SK-N-SH (cell line): Measurements from ENCODE around the gene SPRED2. TPM values are rescaled to one million over a fixed set of nuclear protein-coding genes. Genes with fewer than 3 reads are reported as not detected.

Source experiments
- CTCF ChIA-PET: fragments of 300-600, 350-600 bp; formaldehyde crosslinking; extraction: SDS; loops from one replicate; lab custom pipeline; 2021; lab: Yijun Ruan, JAX
- POLR2A ChIA-PET: fragments of 350-600 bp; sonication (Branson Sonifier 250); formaldehyde crosslinking; extraction: SDS; loops from one replicate; lab custom pipeline; 2020; ENCODE audit warnings: antibody characterized with exemption, inconsistent platforms; lab: Yijun Ruan, JAX
- DNase-seq: peaks from one replicate; pipeline ENCODE4 v3.0.0; 2012
- H2AFZ ChIP-seq: fragments of 200-600 bp; sonication (generic); 2 replicates; pipeline ENCODE4 v1.8.1; 2016; ENCODE audit warnings: antibody characterized with exemption, mild to moderate bottlenecking, low read depth
- H3F3A ChIP-seq: fragments of 200-600 bp; sonication (generic); replicated peaks from 2 replicates; pipeline ENCODE3; 2016; ENCODE audit warnings: antibody characterized with exemption, mild to moderate bottlenecking; ENCODE audit not compliant: insufficient read depth
- H3K27ac ChIP-seq, 2 experiments: fragments of 200-500 bp in 1 of 2; fragments of 200-600 bp in 1 of 2; sonication (Bioruptor generic) in 1 of 2; sonication (generic), shearing (Covaris generic) in 1 of 2; 2 replicates each; pipeline versions ENCODE4 v1.5.1 to v1.6.1; 2014 to 2016; ENCODE audit warnings: low read depth in 2 of 2, inconsistent platforms in 1 of 2, low read length in 1 of 2, mild to moderate bottlenecking in 1 of 2, mixed read lengths in 1 of 2
- H3K27me3 ChIP-seq: fragments of 200-600 bp; sonication (generic), shearing (Covaris generic); 2 replicates; pipeline ENCODE4 v1.6.1; 2016; ENCODE audit warnings: mixed run types; ENCODE audit not compliant: insufficient read depth
- H3K36me3 ChIP-seq, 2 experiments: fragments of 200-500 bp in 1 of 2; fragments of 200-600 bp in 1 of 2; sonication (Bioruptor generic) in 1 of 2; sonication (generic) in 1 of 2; replicated peaks in 1 of 2; 2 replicates each; pipeline versions ENCODE3 to v1.5.1; 2014 to 2016; ENCODE audit warnings: low read length in 1 of 2, mild to moderate bottlenecking in 1 of 2; ENCODE audit not compliant: insufficient read depth in 2 of 2, control insufficient read depth in 1 of 2
- H3K4me1 ChIP-seq, 2 experiments: fragments of 200-500 bp in 1 of 2; fragments of 200-600 bp in 1 of 2; sonication (Bioruptor generic) in 1 of 2; sonication (generic), shearing (Covaris generic) in 1 of 2; 2 replicates each; pipeline versions ENCODE4 v1.5.1 to v1.6.1; 2014 to 2016; ENCODE audit warnings: low read depth in 1 of 2, low read length in 1 of 2, mixed run types in 1 of 2; ENCODE audit not compliant: insufficient read depth in 2 of 2, control insufficient read depth in 1 of 2
- H3K4me2 ChIP-seq: fragments of 200-600 bp; sonication (generic), shearing (Covaris generic); 2 replicates; pipeline ENCODE4 v1.6.1; 2017; ENCODE audit warnings: mixed run types
- H3K4me3 ChIP-seq, 2 experiments: fragments of 200-500 bp in 1 of 2; fragments of 200-600 bp in 1 of 2; sonication (Bioruptor generic) in 1 of 2; sonication (generic), shearing (Covaris generic) in 1 of 2; 2 replicates each; pipeline versions ENCODE4 v1.5.1 to v1.8.1; 2014 to 2016; ENCODE audit warnings: low read depth in 2 of 2, inconsistent platforms in 1 of 2, low read length in 1 of 2, mild to moderate bottlenecking in 1 of 2, mixed read lengths in 1 of 2, moderate library complexity in 1 of 2
- H3K79me2 ChIP-seq: fragments of 200-600 bp; sonication (generic); 2 replicates; pipeline ENCODE4 v1.8.1; 2017; ENCODE audit warnings: mild to moderate bottlenecking; ENCODE audit not compliant: insufficient read depth
- H3K9ac ChIP-seq: fragments of 200-600 bp; sonication (generic); 2 replicates; pipeline ENCODE4 v1.6.1; 2017; ENCODE audit warnings: mixed run types
- H3K9me2 ChIP-seq: fragments of 200-600 bp; sonication (generic); 2 replicates; pipeline ENCODE4 v1.6.1; 2017; ENCODE audit warnings: mixed run types
- H3K9me3 ChIP-seq: fragments of 200-600 bp; sonication (generic); 2 replicates; pipeline ENCODE4 v1.6.1; 2017; ENCODE audit warnings: mixed run types, mild to moderate bottlenecking, moderate library complexity
- H4K20me1 ChIP-seq: fragments of 200-600 bp; sonication (generic); 2 replicates; pipeline ENCODE4 v1.6.1; 2017; ENCODE audit warnings: mild to moderate bottlenecking, mixed run types; ENCODE audit not compliant: insufficient read depth
- ELF1 ChIP-seq: IDR thresholded peaks from 2 replicates; pipeline ENCODE4 v1.4.0; 2012
- EP300 ChIP-seq, 2 experiments: IDR thresholded peaks; 2 replicates each; pipeline versions ENCODE4 v1.4.0 to v1.6.1; 2012; ENCODE audit warnings: borderline replicate concordance in 1 of 2, low read depth in 1 of 2, low read length in 1 of 2
- EZH2phosphoT487 ChIP-seq: fragments of 200-600 bp; sonication (generic); IDR thresholded peaks from 2 replicates; pipeline ENCODE4 v1.6.1; 2017; ENCODE audit warnings: low read depth, mixed run types, mild to moderate bottlenecking, antibody characterized with exemption, moderate library complexity, borderline replicate concordance
- FOXJ3 ChIP-seq: sonication (generic); formaldehyde crosslinking; IDR thresholded peaks from 2 replicates; pipeline ENCODE4 v1.5.1; 2020; ENCODE audit warnings: mild to moderate bottlenecking, missing genetic modification reagents
- GABPA ChIP-seq: IDR thresholded peaks from 2 replicates; pipeline ENCODE4 v1.4.0; 2012; ENCODE audit warnings: low read depth, mild to moderate bottlenecking
- GATA2 ChIP-seq: sonication (generic); formaldehyde crosslinking; IDR thresholded peaks from 2 replicates; pipeline ENCODE4 v1.5.0; 2020; ENCODE audit warnings: mild to moderate bottlenecking, missing genetic modification reagents
- JUND ChIP-seq: IDR thresholded peaks from 2 replicates; pipeline ENCODE4 v1.4.0; 2012
- MXI1 ChIP-seq: IDR thresholded peaks from 2 replicates; pipeline ENCODE4 v1.6.1; 2012; ENCODE audit warnings: mild to moderate bottlenecking, low read depth, low read length, improper control_type of control experiment
- NFIC ChIP-seq: IDR thresholded peaks from 2 replicates; pipeline ENCODE4 v1.4.0; 2012; ENCODE audit warnings: borderline replicate concordance
- NRF1 ChIP-seq: IDR thresholded peaks from 2 replicates; pipeline ENCODE4 v1.6.1; 2012; ENCODE audit warnings: low read depth, mild to moderate bottlenecking, low read length
- RCOR1 ChIP-seq: fragments of 150-350 bp; IDR thresholded peaks from 2 replicates; pipeline ENCODE4 v1.6.1; 2017; ENCODE audit warnings: antibody characterized with exemption, low read length
- RFX5 ChIP-seq: IDR thresholded peaks from 2 replicates; pipeline ENCODE4 v1.6.1; 2012; ENCODE audit warnings: mild to moderate bottlenecking, improper control_type of control experiment, low read length
- RXRA ChIP-seq: IDR thresholded peaks from 2 replicates; pipeline ENCODE4 v1.4.0; 2012; ENCODE audit warnings: low read depth, mild to moderate bottlenecking, borderline replicate concordance
- TAF1 ChIP-seq: IDR thresholded peaks from 2 replicates; pipeline ENCODE4 v1.6.1; 2012; ENCODE audit warnings: low read depth, mild to moderate bottlenecking, low read length, moderate library complexity, borderline replicate concordance
- TCF12 ChIP-seq: IDR thresholded peaks from 2 replicates; pipeline ENCODE4 v1.4.0; 2012
- USF1 ChIP-seq: IDR thresholded peaks from 2 replicates; pipeline ENCODE4 v1.4.0; 2012; ENCODE audit warnings: low read depth, borderline replicate concordance
- ZBTB33 ChIP-seq: IDR thresholded peaks from 2 replicates; pipeline ENCODE4 v1.4.0; 2012; ENCODE audit warnings: low read depth, borderline replicate concordance
- WGBS: methylation state at CpG from one replicate; pipeline ENCODE4 v1.1.6; 2017; ENCODE audit warnings: low lambda C conversion rate; 5-methylcytosine and 5-hydroxymethylcytosine counted together
- polyA plus RNA-seq, 3 experiments: library from polyadenylated mRNA; depleted of rRNA; stranded (reverse); fragments of >200 nt; gene quantifications; 2 replicates each; pipeline ENCODE4 v1.2.3, GENCODE V29; 2012
- TF ChIP-seq, protein P1 (sequence below): fragments of 150-350 bp; IDR thresholded peaks from 2 replicates; pipeline ENCODE4 v1.6.1; 2017; ENCODE audit warnings: antibody characterized with exemption, low read length, low read depth, borderline replicate concordance
- TF ChIP-seq, protein P2 (sequence below): IDR thresholded peaks from 2 replicates; pipeline ENCODE4 v1.4.0; 2012; ENCODE audit warnings: low read depth

The SPRED2 gene
- polyA plus RNA-seq, 1 of the 3 experiments (the other 2 are of a cell fraction) = 21.9 TPM

DNA sequence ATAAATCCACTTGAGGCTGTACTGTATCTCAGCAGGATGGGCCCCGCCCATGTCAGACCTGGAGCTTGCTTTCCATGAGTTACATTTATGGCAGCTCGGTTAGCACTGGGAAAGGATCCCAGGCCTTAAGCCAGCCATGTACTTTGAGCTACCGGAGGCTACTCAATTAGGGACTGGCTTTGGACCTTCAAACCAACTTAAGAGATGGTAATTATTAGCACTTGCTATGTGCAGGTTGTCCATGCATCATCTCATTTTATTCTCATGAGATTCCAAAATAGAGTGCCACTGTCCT, 140.3 kb downstream of the SPRED2 start:
- Histone ChIP-seq H3K79me2 (no peaks in the 10 kb centered on the region), H3K36me3 (no peaks in the 10 kb centered on the region), H3K27ac (no peak overlapping the region), H3F3A (no peaks in the 10 kb centered on the region), H3K4me3 (no peak overlapping the region), H3K4me1 (peaks cover 0 to 10% of the 10 kb centered on the region in 2 experiments; a peak in 1 of 4 replicates)
- CTCF ChIA-PET = interaction anchor here (2.2 kb wide), 1 partner anchor 27 kb away, joined by 6 read pairs; no protein-coding TSS in a partner anchor
- POLR2A ChIA-PET = no interaction called here
- TF ChIP-seq GABPA = no peak
- no peak for TF ChIP-seq ZBTB33
- no peak for TF ChIP-seq TAF1
- no peak for TF ChIP-seq NRF1
- TF ChIP-seq RFX5 = no peak
- TF ChIP-seq RXRA = no peak
- no peak for TF ChIP-seq MXI1
- TF ChIP-seq, protein P1, sequence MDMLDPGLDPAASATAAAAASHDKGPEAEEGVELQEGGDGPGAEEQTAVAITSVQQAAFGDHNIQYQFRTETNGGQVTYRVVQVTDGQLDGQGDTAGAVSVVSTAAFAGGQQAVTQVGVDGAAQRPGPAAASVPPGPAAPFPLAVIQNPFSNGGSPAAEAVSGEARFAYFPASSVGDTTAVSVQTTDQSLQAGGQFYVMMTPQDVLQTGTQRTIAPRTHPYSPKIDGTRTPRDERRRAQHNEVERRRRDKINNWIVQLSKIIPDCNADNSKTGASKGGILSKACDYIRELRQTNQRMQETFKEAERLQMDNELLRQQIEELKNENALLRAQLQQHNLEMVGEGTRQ = no peak
- TF ChIP-seq EZH2phosphoT487 = no peak
- no peak for TF ChIP-seq RCOR1
- TF ChIP-seq, all 33 proteins: peak for 0
- Histone ChIP-seq H3K9me3 (no peaks in the 10 kb centered on the region), H2AFZ (no peak overlapping the region), H3K9me2 (no peaks in the 10 kb centered on the region), H3K27me3 (no peaks in the 10 kb centered on the region), H3K9ac (no peak overlapping the region), H4K20me1 (no peaks in the 10 kb centered on the region), H3K4me2 (no peak overlapping the region)
- DNase-seq = no peak
- 100% methylated on average over 3 of the region's 3 CpGs for WGBS

GRCh38 chr2:65291216-65292105, 140.9 kb downstream of the SPRED2 start:
- no peak overlapping the region for H3K27ac ChIP-seq
- H3K4me1 ChIP-seq = peaks cover 0 to 9% of the 10 kb centered on the region in 2 experiments; a peak in 1 of 4 replicates
- H3K4me2 ChIP-seq = no peak overlapping the region
- H3K36me3 ChIP-seq = no peaks in the 10 kb centered on the region
- no peak for DNase-seq
- CTCF ChIA-PET = interaction anchor here (2.2 kb wide), 1 partner anchor 26 kb away, joined by 6 read pairs; no protein-coding TSS in a partner anchor
- no peaks in the 10 kb centered on the region for H3K79me2 ChIP-seq
- H3K9me2 ChIP-seq = no peaks in the 10 kb centered on the region
- no peak overlapping the region for H3K4me3 ChIP-seq
- no peaks in the 10 kb centered on the region for H3K27me3 ChIP-seq
- TF ChIP-seq TCF12 (no peak), JUND (no peak), ELF1 (no peak), TAF1 (no peak), USF1 (no peak), RFX5 (no peak), EP300 (IDR thresholded peaks at IDR 0.05; ENCODE audit: borderline replicate concordance in 1 of 2, low read depth in 1 of 2, low read length in 1 of 2) (no peak), NFIC (no peak), RXRA (no peak), FOXJ3 (CRISPR knock-in tag) (no peak), GATA2 (CRISPR knock-in tag) (no peak)
- TF ChIP-seq, protein P2, sequence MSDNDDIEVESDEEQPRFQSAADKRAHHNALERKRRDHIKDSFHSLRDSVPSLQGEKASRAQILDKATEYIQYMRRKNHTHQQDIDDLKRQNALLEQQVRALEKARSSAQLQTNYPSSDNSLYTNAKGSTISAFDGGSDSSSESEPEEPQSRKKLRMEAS = no peak
- TF ChIP-seq, protein P1 = no peak
- TF ChIP-seq, all 33 proteins: peak for 0
- no peak overlapping the region for H2AFZ ChIP-seq
- H3K9ac ChIP-seq = no peak overlapping the region
- 90% methylated on average over 11 of the region's 11 CpGs for WGBS
- POLR2A ChIA-PET = no interaction called here
- no peaks in the 10 kb centered on the region for H3K9me3 ChIP-seq
- H3F3A ChIP-seq = no peaks in the 10 kb centered on the region
- H4K20me1 ChIP-seq = no peaks in the 10 kb centered on the region
